Measurements from ENCODE around the gene GALNT18.

Gene GALNT18

GRCh38 chr11:11426226-11426952 is 195.4 kb downstream of the GALNT18 start:
- DNase-seq, result no peak

DNA sequence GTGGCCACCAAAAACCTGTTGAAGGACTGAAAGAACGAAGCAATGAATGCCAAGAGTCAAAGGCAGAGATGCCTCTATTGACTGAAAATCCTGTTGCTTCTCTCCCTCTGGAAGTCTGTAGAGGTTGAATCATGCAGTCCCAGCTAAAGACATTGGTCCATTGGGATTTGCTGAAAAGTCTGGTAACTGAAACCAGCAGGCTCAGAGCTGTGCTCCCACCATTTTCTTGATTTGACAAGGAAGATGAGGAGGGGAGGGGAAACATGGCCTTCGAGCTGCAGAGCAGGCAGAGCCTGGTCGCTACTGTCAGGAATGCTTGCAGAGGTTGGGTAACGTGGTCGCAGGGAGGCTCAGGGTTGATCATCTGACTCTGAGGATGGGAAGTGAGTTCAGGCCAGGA is 196.0 kb downstream of the GALNT18 start:
- DNase-seq, result no peak

DNA sequence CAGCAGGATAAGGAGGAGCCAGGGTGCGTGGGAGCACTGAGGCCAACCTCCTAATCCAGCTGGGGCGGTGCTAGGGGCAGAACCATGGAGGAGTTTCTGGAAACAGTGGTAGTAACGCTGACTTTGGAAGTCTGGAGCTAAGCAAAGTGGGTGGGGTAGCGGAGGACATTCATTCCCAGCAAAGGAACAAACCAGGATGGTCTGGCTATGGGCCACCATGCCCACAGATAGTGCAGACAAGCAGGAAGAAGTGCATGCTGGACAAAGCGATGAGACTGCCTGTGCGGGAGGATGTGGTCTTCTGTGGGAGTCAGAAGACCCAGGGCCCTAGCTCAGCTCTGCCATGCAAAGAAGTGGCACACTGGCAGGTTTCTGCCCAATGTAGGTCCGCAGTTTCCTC is 197.1 kb downstream of the GALNT18 start:
- no peak for DNase-seq

GRCh38 chr11:11422411-11423128 is 199.2 kb downstream of the GALNT18 start:
- no peak for DNase-seq

DNA sequence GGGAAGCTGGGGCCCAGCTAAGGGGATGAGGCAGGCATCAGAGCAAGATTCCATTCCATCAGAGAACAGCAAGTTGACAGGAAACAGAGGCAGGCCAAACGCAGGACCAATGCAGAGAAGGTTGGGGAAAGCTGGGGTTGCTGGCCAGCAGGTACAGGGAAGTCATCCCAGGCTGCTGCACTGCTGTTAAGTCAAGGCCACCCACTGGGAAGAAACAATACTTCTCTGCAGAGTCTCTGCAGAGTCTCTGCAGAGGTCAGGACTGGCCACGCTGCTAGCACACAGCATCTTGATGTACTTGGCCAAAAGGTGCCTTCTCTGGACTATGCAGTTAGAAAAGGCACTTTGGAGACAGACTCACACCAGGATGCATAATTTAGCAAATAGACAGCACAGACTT is 200.3 kb downstream of the GALNT18 start:
- no peak for DNase-seq

DNA sequence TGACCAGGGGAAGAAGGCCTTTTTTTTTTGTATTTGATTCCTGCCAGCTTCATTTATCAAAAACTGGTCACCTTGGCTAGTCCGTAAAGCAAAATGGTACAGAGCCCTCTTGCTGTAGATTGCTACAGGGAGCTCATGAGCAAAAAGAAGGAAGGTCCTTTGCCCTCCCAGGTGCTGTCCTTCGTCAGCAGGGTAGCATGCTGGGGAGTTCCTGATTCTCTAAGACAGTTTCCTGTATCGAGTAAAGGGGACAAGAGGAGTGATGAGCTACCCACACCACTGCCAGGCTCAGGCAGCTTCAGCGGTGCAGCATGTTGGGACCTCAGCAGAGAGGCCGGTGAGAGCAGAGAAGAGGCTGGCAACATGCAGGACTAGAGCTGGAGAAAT is 200.9 kb downstream of the GALNT18 start:
- DNase-seq, result no peak

GRCh38 chr11:11420191-11420898 is 201.5 kb downstream of the GALNT18 start:
- DNase-seq, result no peak

GRCh38 chr11:11419747-11420146 is 202.1 kb downstream of the GALNT18 start:
- no peak for DNase-seq

DNA sequence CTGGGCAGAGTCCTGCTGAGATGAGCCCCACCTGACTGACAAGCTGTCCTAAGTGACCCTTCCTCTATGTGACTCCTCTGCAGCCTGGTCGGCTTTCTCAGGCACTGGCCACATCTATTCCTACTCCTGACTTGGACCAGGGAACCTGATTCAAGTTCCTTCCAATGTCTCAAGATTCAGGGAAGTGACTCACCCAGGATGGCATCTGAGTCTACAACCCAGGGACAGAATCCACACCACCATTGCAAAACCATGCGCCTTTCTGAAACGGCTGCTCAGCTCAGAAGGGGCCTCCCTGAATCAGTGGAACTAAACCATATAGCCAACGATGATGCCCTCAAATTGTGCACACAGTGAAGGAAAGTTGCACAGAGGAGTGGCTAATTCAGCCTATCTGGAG is 204.9 kb downstream of the GALNT18 start:
- DNase-seq, result no peak

- DNase-seq, result no peak
Measured at GRCh38 chr11:11416502-11416901, 205.3 kb downstream of the GALNT18 start.

DNA sequence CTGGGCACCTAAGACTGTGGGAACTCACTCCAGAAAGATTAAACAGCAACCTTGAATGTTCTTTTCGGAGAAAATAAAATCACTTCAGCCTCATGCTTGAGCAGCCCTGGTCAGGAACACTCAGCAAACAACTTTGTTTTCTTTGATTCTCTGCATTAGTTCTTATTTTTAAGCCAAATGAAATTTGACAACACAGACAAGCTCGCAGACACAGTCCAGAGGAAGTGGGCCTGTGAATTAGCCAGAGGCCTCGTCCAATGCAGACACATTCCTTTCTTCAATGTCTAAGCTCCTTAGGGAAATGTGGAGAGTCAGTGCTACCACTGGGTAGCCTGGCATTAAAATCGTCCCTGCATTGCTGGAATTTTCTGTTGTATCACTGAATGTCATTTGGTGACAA is 205.9 kb downstream of the GALNT18 start:
- no peak for DNase-seq

DNA sequence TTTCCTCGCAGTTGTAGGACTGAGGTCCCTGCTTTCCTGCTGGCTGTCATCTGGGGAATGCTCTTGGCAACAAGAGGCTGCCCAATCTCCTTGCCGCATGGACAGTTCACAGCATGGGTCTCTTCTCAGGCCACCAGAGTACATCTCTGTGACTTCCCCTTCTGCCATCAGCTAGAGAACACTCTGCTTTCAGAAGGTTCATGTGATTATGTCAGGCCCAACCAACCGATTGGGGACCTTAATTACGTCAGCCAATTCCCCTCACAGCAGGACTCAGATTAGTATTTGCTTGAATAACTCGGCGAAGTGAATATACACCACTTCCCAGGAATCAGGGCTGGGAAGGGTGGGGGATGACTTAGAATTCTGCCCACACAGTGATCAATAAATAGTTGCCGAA is 206.8 kb downstream of the GALNT18 start:
- no peak for DNase-seq

DNA sequence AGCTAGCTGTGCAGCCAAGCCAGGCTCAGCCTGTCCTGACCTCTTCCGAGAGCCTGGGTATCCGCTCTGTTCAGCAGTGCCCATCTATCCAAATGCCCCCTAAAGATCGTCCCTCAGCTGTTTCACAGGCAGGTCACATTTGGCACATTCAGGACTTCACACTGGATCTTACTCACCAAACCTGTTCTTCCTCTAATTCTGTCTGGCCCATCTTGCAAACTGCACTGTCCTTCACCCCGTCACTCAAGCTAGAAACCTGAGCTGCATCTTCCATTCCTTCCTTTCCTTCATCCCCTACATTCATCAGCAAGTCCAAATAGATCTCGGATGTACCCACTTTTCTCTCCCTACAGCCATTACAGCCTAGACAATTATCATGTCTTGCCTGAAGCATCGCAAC is 208.0 kb downstream of the GALNT18 start:
- DNase-seq, result no peak

DNA sequence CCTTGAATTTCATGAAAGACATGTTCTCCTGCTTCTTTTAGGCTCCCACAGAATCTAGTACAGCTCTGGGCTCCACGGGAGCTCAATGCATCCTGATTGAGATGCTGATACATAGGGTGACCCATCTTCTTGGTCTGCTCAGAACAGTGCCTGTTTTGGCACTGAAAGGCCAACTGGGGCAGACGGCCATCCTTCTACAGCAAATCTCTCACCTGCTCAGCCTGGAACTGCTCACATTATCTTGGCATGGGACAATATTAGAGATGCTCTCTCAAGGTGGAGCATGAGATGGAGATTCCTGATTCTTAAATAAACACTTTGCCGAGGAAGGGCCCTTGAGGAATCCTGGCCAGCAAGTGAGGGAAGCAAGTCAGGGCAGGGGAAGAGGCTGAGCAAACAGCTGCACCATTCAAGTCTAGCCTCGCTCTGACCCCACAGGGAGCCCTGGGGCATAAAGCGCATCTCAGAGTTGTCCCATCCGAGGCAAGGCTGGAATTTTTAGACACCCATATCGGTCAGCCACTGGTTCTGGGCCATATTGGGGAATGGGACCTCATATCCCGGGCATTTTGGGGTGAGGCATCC is 210.3 kb downstream of the GALNT18 start:
- DNase-seq, result no peak

DNA sequence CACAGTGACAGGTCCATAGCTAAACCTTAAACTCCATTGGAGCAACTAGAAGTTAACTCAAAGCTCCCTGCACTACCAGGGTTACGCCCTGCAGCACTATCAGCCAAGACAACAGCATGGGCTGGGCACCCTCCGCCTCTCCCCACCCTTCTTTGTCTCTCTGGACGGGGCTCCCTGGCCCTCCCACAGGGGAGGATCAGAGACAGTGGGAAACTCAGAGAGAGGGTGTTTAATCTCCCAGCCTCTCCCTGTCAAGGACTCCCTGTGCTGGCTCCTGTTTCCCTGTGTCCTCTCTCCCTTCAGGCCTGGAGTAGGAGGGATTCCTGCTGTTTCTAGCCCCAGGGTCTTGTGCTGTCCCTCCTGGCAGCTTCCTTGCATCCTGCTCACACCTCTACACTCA is 211.9 kb downstream of the GALNT18 start:
- DNase-seq, result no peak

- no peak for DNase-seq
Measured at GRCh38 chr11:11409224-11409623, 212.6 kb downstream of the GALNT18 start.

GRCh38 chr11:11408436-11409221 is 213.2 kb downstream of the GALNT18 start:
- DNase-seq, result no peak

GRCh38 chr11:11407763-11408084 is 214.1 kb downstream of the GALNT18 start:
- no peak for DNase-seq

GRCh38 chr11:11407065-11407762 is 214.6 kb downstream of the GALNT18 start:
- no peak for DNase-seq

DNA sequence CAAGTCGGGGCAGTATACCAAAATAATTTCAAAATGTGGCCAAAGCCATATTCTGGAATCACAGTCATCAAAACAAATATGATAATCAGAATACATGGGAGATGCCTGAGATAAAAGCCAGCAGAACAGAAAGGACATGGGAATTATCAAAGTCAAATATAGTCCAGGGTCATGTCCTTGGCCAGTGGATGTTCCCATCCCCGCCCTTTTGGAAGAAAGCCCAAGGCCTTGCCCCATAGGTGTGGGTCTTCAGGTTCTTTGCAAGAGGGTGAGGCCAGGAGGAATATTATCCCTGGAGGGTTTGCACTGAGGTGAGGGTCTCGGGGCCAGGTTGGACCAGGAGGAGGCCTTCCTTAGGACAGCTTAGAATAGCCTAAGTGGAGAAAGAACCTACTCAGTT is 215.2 kb downstream of the GALNT18 start:
- DNase-seq, result no peak

DNA sequence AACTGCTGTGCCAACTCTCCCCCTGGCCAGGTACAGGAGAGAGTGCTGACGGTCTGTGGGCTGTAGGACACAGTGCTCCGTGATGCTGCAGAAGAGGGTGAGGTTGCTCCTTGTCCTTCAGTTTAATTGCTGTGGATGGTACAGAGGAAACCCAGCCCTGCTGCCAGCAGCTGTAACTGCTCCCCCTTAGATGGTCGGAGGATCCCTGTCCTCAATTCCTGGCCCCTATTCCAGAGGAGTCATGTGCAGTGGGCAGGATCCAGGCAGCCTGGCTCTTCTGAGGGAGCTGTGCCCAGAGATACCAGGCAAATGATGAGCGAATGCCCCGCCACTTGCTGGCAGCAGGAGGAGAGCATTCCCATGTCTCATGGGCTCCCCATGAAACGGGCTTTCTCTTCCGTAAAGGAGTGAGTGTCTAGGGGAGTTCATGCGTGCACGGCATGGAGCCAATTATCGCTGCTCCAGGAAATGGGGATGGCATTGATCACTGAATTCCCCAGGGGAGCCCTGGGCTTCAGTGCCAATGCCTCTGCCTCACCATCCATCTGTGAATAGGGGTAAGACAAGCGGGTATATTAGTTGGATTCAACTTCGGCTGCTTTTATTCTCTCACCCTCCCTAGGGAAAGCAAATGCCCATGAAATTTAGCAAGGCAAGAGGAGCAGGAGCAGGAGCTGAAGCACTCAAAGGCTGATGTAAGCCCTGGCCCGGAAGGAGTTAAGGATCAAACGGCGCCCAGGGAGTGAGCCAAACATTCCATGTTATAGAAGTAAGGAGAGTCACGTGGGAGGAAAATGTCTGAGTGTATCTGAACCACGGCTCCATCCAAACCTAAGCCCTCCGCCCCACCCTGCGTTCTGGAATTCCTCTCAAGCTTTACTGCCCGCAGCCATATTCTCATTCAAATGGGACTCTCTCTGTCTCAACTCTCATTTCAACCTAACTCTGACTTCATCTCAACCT is 217.8 kb downstream of the GALNT18 start:
- no peak for DNase-seq

All from activated CD4-positive, alpha-beta T cell treated with anti-CD3 and anti-CD28 coated beads for 48 hours (primary cell).